K562 (cell line): ENCODE results near the gene NEXN. TPM values are rescaled to one million over a fixed set of nuclear protein-coding genes. Genes with fewer than 3 reads are reported as not detected.

ENCODE experiments used
- ARHGAP35 ChIP-seq: fragments of 450-650 bp; IDR thresholded peaks from 2 replicates; pipeline ENCODE4 v1.6.1; 2018; ENCODE audit not compliant: partially characterized antibody
- BDP1 ChIP-seq: IDR thresholded peaks from 3 replicates; pipeline ENCODE4 v1.6.1; 2011; ENCODE audit not compliant: insufficient read length, insufficient read depth
- CC2D1A ChIP-seq: fragments of 450-650 bp; IDR thresholded peaks from 2 replicates; pipeline ENCODE4 v1.6.1; 2017; ENCODE audit warnings: mild to moderate bottlenecking
- E2F6 ChIP-seq, 2 experiments: IDR thresholded peaks; 2 replicates each; pipeline ENCODE4 v1.6.1; 2011; ENCODE audit warnings: borderline replicate concordance in 1 of 2, control low read depth in 1 of 2, low read depth in 1 of 2, low read length in 1 of 2, mild to moderate bottlenecking in 1 of 2, mixed read lengths in 1 of 2, moderate library complexity in 1 of 2; ENCODE audit not compliant: insufficient read depth in 1 of 2, insufficient read length in 1 of 2, poor library complexity in 1 of 2, severe bottlenecking in 1 of 2; ENCODE audit errors: extremely low read depth in 1 of 2
- ESRRA ChIP-seq: fragments of 450-650 bp; IDR thresholded peaks from 2 replicates; pipeline ENCODE4 v1.6.1; 2014; ENCODE audit warnings: low read depth, mild to moderate bottlenecking, moderate library complexity, borderline replicate concordance
- KDM5B ChIP-seq: fragments of 200-600 bp; sonication (generic); IDR thresholded peaks from 2 replicates; pipeline ENCODE4 v1.6.1; 2012; ENCODE audit warnings: low read depth, mild to moderate bottlenecking, moderate library complexity, low read length, control low read depth, inconsistent platforms; ENCODE audit not compliant: insufficient replicate concordance
- MCM5 ChIP-seq: fragments of 450-650 bp; IDR thresholded peaks from 2 replicates; pipeline ENCODE4 v1.6.1; 2016; ENCODE audit warnings: low read depth
- NFIC ChIP-seq: fragments of 450-650 bp; IDR thresholded peaks from 2 replicates; pipeline ENCODE4 v1.6.1; 2017; ENCODE audit warnings: mild to moderate bottlenecking, inconsistent platforms
- NR0B1 ChIP-seq: fragments of 450-650 bp; IDR thresholded peaks from one replicate; pipeline ENCODE4 v1.6.1; 2018; ENCODE audit warnings: mild to moderate bottlenecking, moderate library complexity; ENCODE audit not compliant: partially characterized antibody
- NR2C1 ChIP-seq, 2 experiments: fragments of 450-650 bp; IDR thresholded peaks; 2 replicates each; pipeline ENCODE4 v1.6.1; 2017; ENCODE audit warnings: mild to moderate bottlenecking in 2 of 2, antibody characterized with exemption in 1 of 2, inconsistent platforms in 1 of 2, missing compliant biosample characterization in 1 of 2, missing genetic modification characterization in 1 of 2
- PCBP2 ChIP-seq: fragments of 200-400 bp; formaldehyde crosslinking; IDR thresholded peaks from 2 replicates; pipeline ENCODE4 v1.6.1; 2018; ENCODE audit warnings: low read length, low read depth, mild to moderate bottlenecking, moderate library complexity; ENCODE audit not compliant: poor library complexity, severe bottlenecking
- PHB2 ChIP-seq: fragments of 450-650 bp; IDR thresholded peaks from 2 replicates; pipeline ENCODE4 v1.6.1; 2017; ENCODE audit warnings: low read depth
- POLR3A ChIP-seq: IDR thresholded peaks from 2 replicates; pipeline ENCODE4 v1.6.1; 2011; ENCODE audit warnings: borderline replicate concordance, mild to moderate bottlenecking, moderate library complexity; ENCODE audit not compliant: insufficient read length, insufficient read depth; ENCODE audit errors: extremely low read depth
- RBM15 ChIP-seq: fragments of 200-400 bp; formaldehyde crosslinking; IDR thresholded peaks from 2 replicates; pipeline ENCODE4 v1.6.1; 2018; ENCODE audit warnings: mild to moderate bottlenecking, low read length, moderate library complexity; ENCODE audit not compliant: insufficient read depth
- RNF2 ChIP-seq: sonication (generic); IDR thresholded peaks from 2 replicates; pipeline ENCODE4 v1.6.1; 2016
- TCF3 ChIP-seq: sonication (generic); formaldehyde crosslinking; IDR thresholded peaks from 2 replicates; pipeline ENCODE4 v1.4.0; 2020; ENCODE audit warnings: mild to moderate bottlenecking, missing genetic modification reagents
- ZBED1 ChIP-seq: IDR thresholded peaks from 2 replicates; pipeline ENCODE4 v1.6.1; 2014
- ZNF778 ChIP-seq: fragments of 450-650 bp; formaldehyde crosslinking; IDR thresholded peaks from 2 replicates; pipeline ENCODE4 v1.4.0; 2020; ENCODE audit warnings: mild to moderate bottlenecking, moderate library complexity
- ZNF79 ChIP-seq: fragments of 250-450 bp; sonication (Bioruptor Pico); IDR thresholded peaks from 2 replicates; pipeline ENCODE4 v1.4.0; 2020; ENCODE audit warnings: low read depth, mild to moderate bottlenecking, moderate library complexity
- polyA plus RNA-seq, 8 experiments: library from polyadenylated mRNA; depleted of rRNA in 4 of 8; stranded (reverse) in 5 of 8; unstranded in 3 of 8; fragments of >200 nt; fragmentation: Nextera tagmentation in 2 of 8; fragmentation: Illumina TruSeq in 1 of 8; extraction: Ambion mirVana in 2 of 8; extraction: Trizol in 1 of 8; gene quantifications; 2 replicates each; pipeline versions ENCODE4 v1.2.1 to v1.2.3, GENCODE V29; 2011 to 2014; ENCODE audit warnings: inconsistent platforms in 1 of 8, missing spikeins in 1 of 8
- total RNA-seq, 7 experiments: library from RNA; depleted of rRNA in 6 of 7; stranded (reverse); fragments of >200 nt in 6 of 7; fragmentation: Illumina TruSeq in 2 of 7; extraction: Trizol in 2 of 7; gene quantifications; 2 replicates each; pipeline versions ENCODE4 v1.2.1 to v1.2.3, GENCODE V29; 2011 to 2021; ENCODE audit warnings: low replicate concordance in 1 of 7

NEXN gene
- total and polyA plus RNA-seq, 9 of the 15 experiments (the other 6 are each of a cell fraction or from before 2014, with no cell fraction given) = 0.18 to 1.8 (median 0.76) TPM

DNA sequence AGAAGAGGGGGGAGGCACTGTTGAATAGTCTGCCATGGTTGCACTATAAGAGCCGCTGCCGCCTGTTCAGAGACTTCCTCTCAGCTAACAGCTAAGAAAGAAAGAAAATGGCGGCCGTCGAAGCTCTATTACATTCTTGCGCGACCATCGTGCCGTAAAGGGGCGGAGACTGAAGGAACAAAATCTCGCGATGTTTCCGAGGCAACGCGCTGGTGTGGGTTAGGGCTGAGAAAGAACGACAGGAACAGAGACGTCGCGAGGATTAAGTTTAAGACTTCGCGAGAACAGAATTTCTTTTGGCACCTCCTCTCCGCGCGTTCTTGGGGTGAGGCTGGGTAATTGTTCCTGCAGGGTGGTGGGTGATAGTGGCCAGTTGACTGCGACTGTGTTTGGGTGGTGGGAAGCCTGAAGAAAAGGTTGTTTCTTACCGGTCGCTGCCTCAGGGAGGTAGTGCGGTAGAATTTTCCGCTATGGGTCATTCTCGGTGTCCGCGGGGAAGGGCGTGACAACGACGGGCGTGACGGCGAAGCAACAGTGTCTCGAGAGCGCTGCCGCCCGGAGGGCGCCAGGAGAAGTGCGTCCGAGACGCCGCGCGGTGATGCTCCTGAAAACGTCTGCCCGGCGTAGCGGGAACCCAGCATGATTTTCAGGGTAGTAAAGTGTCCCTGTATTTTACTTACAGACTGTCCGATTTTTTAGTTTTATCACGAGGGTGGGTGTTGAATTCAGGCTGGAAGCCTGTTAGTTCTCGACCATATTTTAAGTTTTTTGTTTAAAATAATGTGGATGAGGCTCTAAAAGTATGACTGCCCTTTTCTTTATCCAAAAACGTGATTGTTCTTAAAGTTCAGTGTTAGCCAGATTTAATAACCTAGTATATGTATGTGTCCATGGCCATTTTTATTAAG is 90.8 kb downstream of the NEXN start, which contains the start of gene FUBP1 (continued):
- TF ChIP-seq PCBP2 (no peak), MCM5 (no peak), RNF2 (peak; percentile 44; the same call in 1 of the 2 replicates), RBM15 (no peak), BDP1 (no peak), POLR3A (no peak), ARHGAP35 (peak; percentile 96), TCF3 (CRISPR knock-in tag) (no peak), CC2D1A (peak; percentile 86), ZNF79 (no peak), ZNF778 (CRISPR knock-in tag) (no peak), E2F6 (IDR thresholded peaks at IDR 0.05; ENCODE audit: borderline replicate concordance in 1 of 2, extremely low read depth in 1 of 2, insufficient read depth in 1 of 2, insufficient read length in 1 of 2, low read depth in 1 of 2, low read length in 1 of 2, poor library complexity in 1 of 2, severe bottlenecking in 1 of 2) (peak; percentile 52 to 62), KDM5B (peak; percentile 92), NR2C1 (IDR thresholded peaks at IDR 0.05) (no peak), NR2C1 (tag; IDR thresholded peaks at IDR 0.05) (no peak), ESRRA (peak; percentile 65), NR0B1 (no peak), ZBED1 (peak; percentile 75; the same call in 1 of the 2 replicates), NFIC (peak; percentile 71), PHB2 (no peak)
